DOHH2 (cell line): ENCODE results near the gene NLRC3.

Source experiments
- CTCF ChIP-seq: fragments of 200-600 bp; sonication (generic); IDR thresholded peaks from one replicate; pipeline ENCODE4 v1.5.1; 2014; ENCODE audit warnings: antibody characterized with exemption, mild to moderate bottlenecking, low read depth, low read length; ENCODE audit not compliant: poor library complexity, severe bottlenecking
- EZH2phosphoT487 ChIP-seq: fragments of 200-600 bp; sonication (generic); IDR thresholded peaks from 2 replicates; pipeline ENCODE4 v1.6.1; 2017; ENCODE audit warnings: borderline replicate concordance, mild to moderate bottlenecking, antibody characterized with exemption, low read length, moderate library complexity, mixed read lengths

GRCh38 chr16:3492356-3492755 lies 84.8 kb downstream of the NLRC3 start:
- TF ChIP-seq CTCF, result no peak
- no peak for TF ChIP-seq EZH2phosphoT487
